Gastrocnemius medialis (tissue), 4 donors: Measurements from ENCODE around the gene IL15. TPM values are rescaled to one million over a fixed set of nuclear protein-coding genes. Genes with fewer than 3 reads are reported as not detected.

Source experiments
- ATAC-seq, 2 donors: fragments of 150-250 bp; one replicate each; pipeline ENCODE4 v1.9.1; 2016
- DNase-seq, 2 donors: peaks; one replicate each; pipeline ENCODE4 v3.0.0-alpha.2; 2019
- H3K27ac ChIP-seq, 4 donors: fragments of 200-600 bp; sonication (generic); 1 replicate in 1 of 4; 2 replicates in 3 of 4; pipeline ENCODE4 v1.5.1; 2016 to 2018; ENCODE audit warnings: mild to moderate bottlenecking in 2 of 4, moderate library complexity in 1 of 4
- H3K27me3 ChIP-seq, 3 donors: fragments of 200-600 bp; sonication (generic) in 2 of 3; 1 replicate in 1 of 3; 2 replicates in 2 of 3; pipeline versions ENCODE4 v1.5.1 to v1.6.0; 2016 to 2019; ENCODE audit warnings: mild to moderate bottlenecking in 1 of 3, moderate library complexity in 1 of 3
- H3K36me3 ChIP-seq, 2 donors: fragments of 200-600 bp; sonication (generic) in 1 of 2; one replicate each; pipeline ENCODE4 v1.5.1; 2017 to 2018
- H3K4me1 ChIP-seq, 2 donors: fragments of 200-600 bp; sonication (generic) in 1 of 2; one replicate each; pipeline ENCODE4 v1.5.1; 2016 to 2017; ENCODE audit warnings: mild to moderate bottlenecking in 2 of 2
- H3K4me3 ChIP-seq, 4 donors: fragments of 200-600 bp; sonication (generic) in 3 of 4; 1 replicate in 1 of 4; 2 replicates in 3 of 4; pipeline ENCODE4 v1.5.1; 2016 to 2019; ENCODE audit warnings: mild to moderate bottlenecking in 2 of 4
- H3K9me3 ChIP-seq, 3 donors: fragments of 200-600 bp; sonication (generic) in 2 of 3; 1 replicate in 1 of 3; 2 replicates in 2 of 3; pipeline ENCODE4 v1.5.1; 2016 to 2019
- CTCF ChIP-seq, 5 experiments: fragments of 450-650 bp in 3 of 5; fragments of 200-600 bp in 2 of 5; sonication (generic) in 2 of 5; IDR thresholded peaks in 4 of 5; conservative IDR thresholded peaks in 1 of 5; 1 replicate in 4 of 5; 2 replicates in 1 of 5; pipeline ENCODE4 v1.5.1; 2016 to 2019; ENCODE audit warnings: antibody characterized with exemption in 5 of 5, mild to moderate bottlenecking in 3 of 5, moderate library complexity in 3 of 5
- POLR2A ChIP-seq, 2 donors: fragments of 450-650 bp; IDR thresholded peaks; one replicate each; pipeline ENCODE4 v1.6.1; 2017; ENCODE audit warnings: antibody characterized with exemption in 2 of 2, mild to moderate bottlenecking in 2 of 2, moderate library complexity in 2 of 2
- in situ Hi-C, 4 donors: fragments of 200-750 bp; cut with MboI; loops; one replicate each; pipeline versions ENCODE4 v1.15.0 to v1.8.0; 2017; ENCODE audit warnings: low sequenced_read_pairs in 4 of 4
- intact Hi-C: fragments of 100-400 bp; cut with DNase I; formaldehyde crosslinking; loops from one replicate; pipeline ENCODE4 v1.15.1; 2023; ENCODE audit warnings: low total_unique reads
- total RNA-seq, 4 donors: library from RNA; depleted of rRNA; stranded (reverse); fragments of >200 nt; gene quantifications; one replicate each; pipeline versions ENCODE4 v1.1.0 to v1.2.3, GENCODE V29; 2016

Gene IL15
- total RNA-seq, 4 donors from 2014 or later = 2.1 to 6.1 (median 2.7) TPM

GRCh38 chr4:141759796-141760425 is 123.5 kb downstream of the IL15 start:
- DNase-seq (no peak), ATAC-seq (no peak)
- no peaks in the 10 kb centered on the region for H3K36me3 ChIP-seq
- intact Hi-C loops = no loop called here
- no peaks in the 10 kb centered on the region for H3K27me3 ChIP-seq
- no peak overlapping the region for H3K27ac ChIP-seq
- H3K4me3 ChIP-seq = no peak overlapping the region
- in situ Hi-C loops = no loop called here
- no peaks in the 10 kb centered on the region for H3K9me3 ChIP-seq
- H3K4me1 ChIP-seq = no peaks in the 10 kb centered on the region
- TF ChIP-seq CTCF (IDR thresholded peaks at IDR 0.05 in 4 of 5, conservative IDR thresholded peaks at IDR 0.05 in 1 of 5) (no peak), POLR2A (IDR thresholded peaks at IDR 0.05) (no peak)

GRCh38 chr4:141761926-141762325 is 125.5 kb downstream of the IL15 start:
- ATAC-seq (no peak), DNase-seq (no peak)
- no peaks in the 10 kb centered on the region for H3K9me3 ChIP-seq
- H3K4me1 ChIP-seq = no peaks in the 10 kb centered on the region
- intact Hi-C loops = no loop called here
- no peaks in the 10 kb centered on the region for H3K27me3 ChIP-seq
- TF ChIP-seq POLR2A (IDR thresholded peaks at IDR 0.05) (no peak), CTCF (IDR thresholded peaks at IDR 0.05 in 4 of 5, conservative IDR thresholded peaks at IDR 0.05 in 1 of 5) (no peak)
- no peak overlapping the region for H3K27ac ChIP-seq
- no peaks in the 10 kb centered on the region for H3K36me3 ChIP-seq
- H3K4me3 ChIP-seq = no peak overlapping the region
- in situ Hi-C loops = no loop called here

DNA sequence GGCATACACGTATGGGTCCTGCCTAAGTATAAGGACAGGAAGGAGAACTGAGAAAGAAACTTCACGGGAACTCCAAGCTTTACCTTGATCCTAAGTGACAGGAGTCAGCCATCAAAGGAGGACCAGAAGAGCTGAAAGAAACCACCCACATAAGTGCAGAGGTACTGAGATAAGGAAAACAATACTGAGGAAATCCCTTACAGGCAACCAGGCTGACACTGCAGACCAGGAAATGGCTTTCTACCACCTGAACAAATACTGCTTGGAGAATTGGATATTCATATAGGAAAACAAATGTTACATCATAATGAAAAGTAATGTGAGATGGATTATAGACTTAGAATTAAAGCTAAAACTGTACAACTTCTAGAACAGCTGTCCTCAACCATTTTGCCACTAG is 127.0 kb downstream of the IL15 start:
- H3K9me3 ChIP-seq = no peaks in the 10 kb centered on the region
- intact Hi-C loops = no loop called here
- no peaks in the 10 kb centered on the region for H3K36me3 ChIP-seq
- no peak for TF ChIP-seq CTCF (IDR thresholded peaks at IDR 0.05 in 4 of 5, conservative IDR thresholded peaks at IDR 0.05 in 1 of 5)
- TF ChIP-seq POLR2A (IDR thresholded peaks at IDR 0.05) = no peak
- no peaks in the 10 kb centered on the region for H3K4me1 ChIP-seq
- DNase-seq (no peak), ATAC-seq (no peak)
- H3K4me3 ChIP-seq = no peak overlapping the region
- H3K27me3 ChIP-seq = no peaks in the 10 kb centered on the region
- H3K27ac ChIP-seq = no peak overlapping the region
- in situ Hi-C loops = no loop called here

DNA sequence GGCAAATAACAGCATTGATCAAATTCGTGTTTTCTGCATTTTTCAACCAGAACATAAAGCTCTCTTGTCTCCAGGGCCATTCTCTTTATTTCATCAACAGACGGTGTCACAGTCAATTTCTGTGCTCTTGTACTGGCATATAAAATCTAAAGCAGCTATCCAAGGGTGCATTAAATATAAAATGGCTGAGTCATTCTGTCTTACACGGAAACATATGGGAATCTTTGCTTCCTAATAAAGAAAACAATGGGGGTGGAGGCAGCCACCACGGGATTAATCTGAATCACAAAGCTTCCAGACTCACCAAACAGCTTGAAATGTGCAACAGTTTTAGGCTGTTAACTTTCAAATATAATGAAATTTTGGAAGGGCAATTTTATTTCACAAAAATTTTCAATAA is 132.6 kb downstream of the IL15 start:
- Histone ChIP-seq H3K4me3 (no peak overlapping the region), H3K27me3 (no peaks in the 10 kb centered on the region), H3K4me1 (no peaks in the 10 kb centered on the region), H3K36me3 (no peaks in the 10 kb centered on the region), H3K27ac (no peak overlapping the region), H3K9me3 (no peaks in the 10 kb centered on the region)
- intact Hi-C loops (no loop called here), in situ Hi-C loops (no loop called here)
- DNase-seq (no peak), ATAC-seq (no peak)
- TF ChIP-seq CTCF (IDR thresholded peaks at IDR 0.05 in 4 of 5, conservative IDR thresholded peaks at IDR 0.05 in 1 of 5) (no peak), POLR2A (IDR thresholded peaks at IDR 0.05) (no peak)
